HepG2 (cell line): ENCODE data around the gene MAN2C1. TPM values are rescaled to one million over a fixed set of nuclear protein-coding genes. Genes with fewer than 3 reads are reported as not detected.
A peak's percentile ranks its signal among the peaks of the same experiment; 100 is the strongest.

Experiments used
- ATF7 ChIP-seq, 2 experiments: fragments of 450-650 bp in 1 of 2; sonication (generic) in 1 of 2; formaldehyde crosslinking in 1 of 2; IDR thresholded peaks; 2 replicates each; pipeline versions ENCODE4 v1.4.0 to v1.6.1; 2016 to 2020; ENCODE audit warnings: antibody characterized with exemption in 1 of 2, mild to moderate bottlenecking in 1 of 2, missing genetic modification reagents in 1 of 2
- HNRNPUL1 ChIP-seq: fragments of 200-400 bp; formaldehyde crosslinking; IDR thresholded peaks from 2 replicates; pipeline ENCODE4 v1.6.1; 2017; ENCODE audit warnings: low read depth, mild to moderate bottlenecking, low read length, moderate library complexity
- KLF16 ChIP-seq, 2 experiments: sonication (generic) in 1 of 2; formaldehyde crosslinking in 1 of 2; IDR thresholded peaks; 2 replicates each; pipeline versions ENCODE4 v1.6.1 to v1.8.0; 2016 to 2023; ENCODE audit warnings: missing genetic modification reagents in 2 of 2, missing compliant biosample characterization in 1 of 2
- MED13 ChIP-seq: sonication (generic); formaldehyde crosslinking; IDR thresholded peaks from 2 replicates; pipeline ENCODE4 v1.5.0; 2020; ENCODE audit warnings: missing genetic modification reagents
- PHF21A ChIP-seq: sonication (generic); formaldehyde crosslinking; IDR thresholded peaks from 2 replicates; pipeline ENCODE4 v1.5.0; 2020; ENCODE audit warnings: mild to moderate bottlenecking, missing genetic modification reagents
- SNAPC2 ChIP-seq: sonication (generic); formaldehyde crosslinking; IDR thresholded peaks from 2 replicates; pipeline ENCODE4 v1.8.1; 2022; ENCODE audit warnings: mild to moderate bottlenecking, missing genetic modification reagents
- YEATS4 ChIP-seq: sonication (generic); formaldehyde crosslinking; IDR thresholded peaks from 2 replicates; pipeline ENCODE4 v1.4.0; 2020; ENCODE audit warnings: missing genetic modification reagents, borderline replicate concordance
- ZKSCAN1 ChIP-seq: fragments of 150-350 bp; IDR thresholded peaks from 2 replicates; pipeline ENCODE4 v1.6.1; 2014; ENCODE audit warnings: low read length
- ZNF337 ChIP-seq: sonication (generic); formaldehyde crosslinking; IDR thresholded peaks from 2 replicates; pipeline ENCODE4 v1.5.1; 2020; ENCODE audit warnings: missing genetic modification reagents, low read depth, mild to moderate bottlenecking, borderline replicate concordance
- ZNF7 ChIP-seq: IDR thresholded peaks from 2 replicates; pipeline ENCODE4 v1.6.1; 2016; ENCODE audit warnings: missing biosample characterization, missing genetic modification reagents
- polyA plus RNA-seq, 8 experiments: library from polyadenylated mRNA; depleted of rRNA in 3 of 8; stranded (reverse) in 7 of 8; unstranded in 1 of 8; fragments of >200 nt; fragmentation: Illumina TruSeq in 4 of 8; extraction: Trizol in 4 of 8; gene quantifications; 2 replicates each; pipeline versions ENCODE4 v1.2.1 to v1.2.3, GENCODE V29; 2011 to 2016; ENCODE audit warnings: low read depth in 4 of 8, missing spikeins in 1 of 8, mixed read lengths in 1 of 8; ENCODE audit not compliant: insufficient read depth in 1 of 8
- total RNA-seq, 5 experiments: library from RNA; depleted of rRNA; stranded (reverse); fragments of >200 nt; fragmentation: Illumina TruSeq; extraction: Trizol; gene quantifications; 2 replicates each; pipeline ENCODE4 v1.2.3, GENCODE V29; 2016; ENCODE audit warnings: low read depth in 1 of 5
- TF ChIP-seq, protein P1 (sequence below): sonication (generic); formaldehyde crosslinking; IDR thresholded peaks from 2 replicates; pipeline ENCODE4 v1.8.1; 2023; ENCODE audit warnings: mild to moderate bottlenecking, moderate library complexity, missing genetic modification reagents
- TF ChIP-seq, protein P2 (sequence below): sonication (generic); formaldehyde crosslinking; IDR thresholded peaks from 2 replicates; pipeline ENCODE4 v1.8.0; 2022; ENCODE audit warnings: missing genetic modification reagents, mild to moderate bottlenecking, moderate library complexity, borderline replicate concordance
- TF ChIP-seq, protein P3 (sequence below), 2 experiments: fragments of 450-650 bp in 1 of 2; sonication (generic) in 1 of 2; formaldehyde crosslinking; IDR thresholded peaks; 2 replicates each; pipeline versions ENCODE4 v1.5.0 to v1.8.0; 2020 to 2022; ENCODE audit warnings: mild to moderate bottlenecking in 1 of 2, missing genetic modification reagents in 1 of 2
- TF ChIP-seq, protein P4 (sequence below), 2 experiments: fragments of 450-650 bp in 1 of 2; sonication (generic) in 1 of 2; formaldehyde crosslinking in 1 of 2; IDR thresholded peaks; 2 replicates each; pipeline versions ENCODE4 v1.6.1 to v1.8.0; 2016 to 2022; ENCODE audit warnings: antibody characterized with exemption in 1 of 2, mild to moderate bottlenecking in 1 of 2, missing genetic modification reagents in 1 of 2

The MAN2C1 gene
- total and polyA plus RNA-seq, 2 of the 13 experiments (the other 11 are each of a cell fraction or from before 2014, with no cell fraction given), result 62.6 to 71.0 TPM

DNA sequence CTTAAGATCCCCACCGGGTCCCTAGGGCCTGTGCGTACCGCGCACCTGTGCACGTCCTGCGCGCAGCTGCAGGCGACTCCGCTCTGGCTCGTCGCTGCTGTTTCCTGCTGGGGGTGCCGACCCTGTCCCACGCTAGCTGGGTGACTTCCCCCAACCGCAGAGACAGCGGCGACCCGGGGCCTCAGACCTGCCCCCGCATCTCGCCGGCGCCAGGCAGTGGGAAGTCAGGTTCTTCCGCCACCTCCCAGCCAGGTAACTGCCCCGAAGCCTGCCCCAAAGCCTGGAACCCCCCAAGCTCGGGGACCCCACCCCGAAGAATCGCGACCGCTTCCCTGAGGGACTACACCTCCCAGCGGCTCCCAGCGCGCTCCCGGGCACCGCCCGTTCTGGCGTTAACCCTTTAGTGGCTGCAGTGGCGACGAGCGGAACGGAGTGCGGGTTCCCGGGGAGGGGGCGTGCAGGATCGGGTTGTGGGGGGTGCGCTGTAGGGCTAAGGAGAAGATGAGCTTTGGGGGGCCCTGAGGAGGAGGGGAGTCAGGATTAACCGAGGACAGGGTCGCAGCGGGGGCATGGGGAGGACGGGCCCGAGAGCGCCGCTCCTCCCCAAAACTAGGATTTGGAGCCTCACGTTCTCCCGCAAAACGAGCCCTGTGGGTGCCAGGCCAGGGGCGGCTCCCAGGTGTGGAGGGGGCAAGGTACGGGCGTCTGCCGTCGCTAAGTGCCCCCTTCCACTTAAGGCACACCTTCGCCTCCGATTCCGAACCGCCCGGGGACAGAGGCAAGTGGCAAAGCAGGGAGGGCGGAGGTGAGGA lies 21.0 kb downstream of the MAN2C1 start (continued):
- TF ChIP-seq, protein P1, sequence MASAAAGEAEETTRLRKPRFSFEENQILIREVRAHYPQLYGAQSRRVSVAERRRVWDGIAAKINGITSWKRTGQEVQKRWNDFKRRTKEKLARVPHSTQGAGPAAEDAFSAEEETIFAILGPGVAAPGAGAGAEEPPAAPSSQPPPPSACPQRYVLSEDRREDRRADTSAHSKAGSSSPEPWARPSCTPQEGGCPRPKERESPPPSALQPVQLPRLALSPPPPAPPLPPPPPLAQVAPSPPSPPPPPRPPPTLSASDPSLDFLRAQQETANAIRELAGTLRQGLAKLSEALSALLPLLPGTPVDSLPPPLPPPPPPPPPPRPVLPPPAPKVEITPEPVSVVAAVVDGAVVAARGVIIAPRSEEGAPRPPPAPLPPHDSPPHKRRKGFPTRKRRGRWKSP (CRISPR knock-in tag), result peak; percentile 58; the same call in 1 of the 2 replicates
- TF ChIP-seq ZKSCAN1 (no peak), YEATS4 (peak; percentile 43; the same call in 1 of the 2 replicates), PHF21A (CRISPR knock-in tag) (peak; percentile 47), ZNF7 (CRISPR knock-in tag) (no peak), ATF7 (IDR thresholded peaks at IDR 0.05) (no peak), ATF7 (CRISPR knock-in tag; IDR thresholded peaks at IDR 0.05) (peak; percentile 32; the same call in 1 of the 2 replicates), ZNF337 (CRISPR knock-in tag) (peak; percentile 75; the same call in 1 of the 2 replicates), MED13 (CRISPR knock-in tag) (no peak), KLF16 (CRISPR knock-in tag; IDR thresholded peaks at IDR 0.05) (no peak; a peak in 1 of 4 replicates), HNRNPUL1 (0 out of 2 replicates have a peak, but pooled peaks have one; percentile 30), SNAPC2 (CRISPR knock-in tag) (no peak; the same call in none of the 2 replicates)
- TF ChIP-seq, protein P2, sequence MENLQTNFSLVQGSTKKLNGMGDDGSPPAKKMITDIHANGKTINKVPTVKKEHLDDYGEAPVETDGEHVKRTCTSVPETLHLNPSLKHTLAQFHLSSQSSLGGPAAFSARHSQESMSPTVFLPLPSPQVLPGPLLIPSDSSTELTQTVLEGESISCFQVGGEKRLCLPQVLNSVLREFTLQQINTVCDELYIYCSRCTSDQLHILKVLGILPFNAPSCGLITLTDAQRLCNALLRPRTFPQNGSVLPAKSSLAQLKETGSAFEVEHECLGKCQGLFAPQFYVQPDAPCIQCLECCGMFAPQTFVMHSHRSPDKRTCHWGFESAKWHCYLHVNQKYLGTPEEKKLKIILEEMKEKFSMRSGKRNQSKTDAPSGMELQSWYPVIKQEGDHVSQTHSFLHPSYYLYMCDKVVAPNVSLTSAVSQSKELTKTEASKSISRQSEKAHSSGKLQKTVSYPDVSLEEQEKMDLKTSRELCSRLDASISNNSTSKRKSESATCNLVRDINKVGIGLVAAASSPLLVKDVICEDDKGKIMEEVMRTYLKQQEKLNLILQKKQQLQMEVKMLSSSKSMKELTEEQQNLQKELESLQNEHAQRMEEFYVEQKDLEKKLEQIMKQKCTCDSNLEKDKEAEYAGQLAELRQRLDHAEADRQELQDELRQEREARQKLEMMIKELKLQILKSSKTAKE (CRISPR knock-in tag), result no peak
- TF ChIP-seq, protein P3, sequence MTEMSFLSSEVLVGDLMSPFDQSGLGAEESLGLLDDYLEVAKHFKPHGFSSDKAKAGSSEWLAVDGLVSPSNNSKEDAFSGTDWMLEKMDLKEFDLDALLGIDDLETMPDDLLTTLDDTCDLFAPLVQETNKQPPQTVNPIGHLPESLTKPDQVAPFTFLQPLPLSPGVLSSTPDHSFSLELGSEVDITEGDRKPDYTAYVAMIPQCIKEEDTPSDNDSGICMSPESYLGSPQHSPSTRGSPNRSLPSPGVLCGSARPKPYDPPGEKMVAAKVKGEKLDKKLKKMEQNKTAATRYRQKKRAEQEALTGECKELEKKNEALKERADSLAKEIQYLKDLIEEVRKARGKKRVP (CRISPR knock-in tag; IDR thresholded peaks at IDR 0.05), result no peak; a peak in 1 of 4 replicates
- TF ChIP-seq, protein P4, sequence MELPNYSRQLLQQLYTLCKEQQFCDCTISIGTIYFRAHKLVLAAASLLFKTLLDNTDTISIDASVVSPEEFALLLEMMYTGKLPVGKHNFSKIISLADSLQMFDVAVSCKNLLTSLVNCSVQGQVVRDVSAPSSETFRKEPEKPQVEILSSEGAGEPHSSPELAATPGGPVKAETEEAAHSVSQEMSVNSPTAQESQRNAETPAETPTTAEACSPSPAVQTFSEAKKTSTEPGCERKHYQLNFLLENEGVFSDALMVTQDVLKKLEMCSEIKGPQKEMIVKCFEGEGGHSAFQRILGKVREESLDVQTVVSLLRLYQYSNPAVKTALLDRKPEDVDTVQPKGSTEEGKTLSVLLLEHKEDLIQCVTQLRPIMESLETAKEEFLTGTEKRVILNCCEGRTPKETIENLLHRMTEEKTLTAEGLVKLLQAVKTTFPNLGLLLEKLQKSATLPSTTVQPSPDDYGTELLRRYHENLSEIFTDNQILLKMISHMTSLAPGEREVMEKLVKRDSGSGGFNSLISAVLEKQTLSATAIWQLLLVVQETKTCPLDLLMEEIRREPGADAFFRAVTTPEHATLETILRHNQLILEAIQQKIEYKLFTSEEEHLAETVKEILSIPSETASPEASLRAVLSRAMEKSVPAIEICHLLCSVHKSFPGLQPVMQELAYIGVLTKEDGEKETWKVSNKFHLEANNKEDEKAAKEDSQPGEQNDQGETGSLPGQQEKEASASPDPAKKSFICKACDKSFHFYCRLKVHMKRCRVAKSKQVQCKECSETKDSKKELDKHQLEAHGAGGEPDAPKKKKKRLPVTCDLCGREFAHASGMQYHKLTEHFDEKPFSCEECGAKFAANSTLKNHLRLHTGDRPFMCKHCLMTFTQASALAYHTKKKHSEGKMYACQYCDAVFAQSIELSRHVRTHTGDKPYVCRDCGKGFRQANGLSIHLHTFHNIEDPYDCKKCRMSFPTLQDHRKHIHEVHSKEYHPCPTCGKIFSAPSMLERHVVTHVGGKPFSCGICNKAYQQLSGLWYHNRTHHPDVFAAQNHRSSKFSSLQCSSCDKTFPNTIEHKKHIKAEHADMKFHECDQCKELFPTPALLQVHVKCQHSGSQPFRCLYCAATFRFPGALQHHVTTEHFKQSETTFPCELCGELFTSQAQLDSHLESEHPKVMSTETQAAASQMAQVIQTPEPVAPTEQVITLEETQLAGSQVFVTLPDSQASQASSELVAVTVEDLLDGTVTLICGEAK (IDR thresholded peaks at IDR 0.05), result no peak
- TF ChIP-seq, protein P4 (CRISPR knock-in tag; IDR thresholded peaks at IDR 0.05), result peak; percentile 74
